NB4 (cell line): ENCODE measurements around the gene SCML1.

Experiments
- DNase-seq: peaks from one replicate; pipeline ENCODE4 v3.0.0; 2010; ENCODE audit warnings: low read depth
- H3K4me3 ChIP-seq: one replicate; pipeline ENCODE4 v1.5.1; 2011; ENCODE audit warnings: mild to moderate bottlenecking, low read depth, low read length, moderate library complexity
- MYC ChIP-seq: IDR thresholded peaks from 2 replicates; pipeline ENCODE4 v1.6.1; 2011; ENCODE audit warnings: low read depth, low read length
- POLR2A ChIP-seq: IDR thresholded peaks from 2 replicates; pipeline ENCODE4 v1.6.1; 2011; ENCODE audit warnings: mild to moderate bottlenecking; ENCODE audit not compliant: insufficient read length; ENCODE audit errors: extremely low read depth
- TF ChIP-seq, protein P1 (sequence below): IDR thresholded peaks from one replicate; pipeline ENCODE4 v1.5.1; 2012; ENCODE audit warnings: low read depth, low read length
- TF ChIP-seq, protein P2 (sequence below): IDR thresholded peaks from 2 replicates; pipeline ENCODE4 v1.6.1; 2011; ENCODE audit warnings: low read depth, low read length

The SCML1 gene

DNA sequence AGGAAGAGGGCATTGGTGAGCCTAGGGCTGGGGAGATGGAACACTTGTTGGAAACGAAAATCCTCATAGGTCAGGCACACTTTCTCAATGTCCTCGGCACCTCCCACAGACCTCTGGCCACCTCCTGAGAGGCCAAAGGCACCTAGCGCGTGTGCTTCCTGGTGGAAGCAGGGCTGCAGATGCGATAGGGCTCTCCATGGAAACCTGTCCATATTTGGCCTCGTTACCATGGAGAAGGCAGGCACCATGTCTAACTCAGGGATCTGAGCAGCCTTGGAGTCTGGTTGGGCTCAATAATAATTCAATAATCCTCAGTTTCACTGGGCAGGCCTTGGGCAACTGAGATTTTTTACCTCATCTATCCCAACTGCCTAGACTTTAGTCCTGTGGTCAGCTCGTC lies 65.5 kb downstream of the SCML1 start:
- TF ChIP-seq, protein P1, sequence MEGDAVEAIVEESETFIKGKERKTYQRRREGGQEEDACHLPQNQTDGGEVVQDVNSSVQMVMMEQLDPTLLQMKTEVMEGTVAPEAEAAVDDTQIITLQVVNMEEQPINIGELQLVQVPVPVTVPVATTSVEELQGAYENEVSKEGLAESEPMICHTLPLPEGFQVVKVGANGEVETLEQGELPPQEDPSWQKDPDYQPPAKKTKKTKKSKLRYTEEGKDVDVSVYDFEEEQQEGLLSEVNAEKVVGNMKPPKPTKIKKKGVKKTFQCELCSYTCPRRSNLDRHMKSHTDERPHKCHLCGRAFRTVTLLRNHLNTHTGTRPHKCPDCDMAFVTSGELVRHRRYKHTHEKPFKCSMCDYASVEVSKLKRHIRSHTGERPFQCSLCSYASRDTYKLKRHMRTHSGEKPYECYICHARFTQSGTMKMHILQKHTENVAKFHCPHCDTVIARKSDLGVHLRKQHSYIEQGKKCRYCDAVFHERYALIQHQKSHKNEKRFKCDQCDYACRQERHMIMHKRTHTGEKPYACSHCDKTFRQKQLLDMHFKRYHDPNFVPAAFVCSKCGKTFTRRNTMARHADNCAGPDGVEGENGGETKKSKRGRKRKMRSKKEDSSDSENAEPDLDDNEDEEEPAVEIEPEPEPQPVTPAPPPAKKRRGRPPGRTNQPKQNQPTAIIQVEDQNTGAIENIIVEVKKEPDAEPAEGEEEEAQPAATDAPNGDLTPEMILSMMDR: no peak
- no peak for TF ChIP-seq POLR2A
- TF ChIP-seq, protein P2, sequence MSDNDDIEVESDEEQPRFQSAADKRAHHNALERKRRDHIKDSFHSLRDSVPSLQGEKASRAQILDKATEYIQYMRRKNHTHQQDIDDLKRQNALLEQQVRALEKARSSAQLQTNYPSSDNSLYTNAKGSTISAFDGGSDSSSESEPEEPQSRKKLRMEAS: no peak
- TF ChIP-seq MYC: no peak
- DNase-seq: no peak
- H3K4me3 ChIP-seq: no peak overlapping the region

DNA sequence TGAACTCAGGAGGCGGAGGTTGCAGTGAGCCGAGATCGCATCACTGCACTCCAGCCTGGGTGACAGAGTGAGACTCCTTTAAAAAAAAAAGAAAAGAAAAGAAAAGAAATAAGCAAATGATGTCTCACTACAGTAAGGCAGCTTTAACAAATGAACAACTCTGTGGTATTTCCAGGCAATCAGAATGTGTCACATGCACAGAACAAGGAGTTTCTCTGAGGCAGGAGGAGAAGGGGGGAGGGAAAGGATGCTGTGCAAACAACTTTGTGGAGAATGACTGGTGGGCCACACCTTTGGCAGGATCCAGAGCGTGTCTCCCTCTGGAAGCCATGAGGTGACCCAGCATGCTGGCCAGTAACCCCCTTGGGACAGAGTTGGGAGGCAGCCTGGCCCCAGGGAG lies 66.2 kb downstream of the SCML1 start:
- DNase-seq: no peak
- TF ChIP-seq, protein P2: no peak
- TF ChIP-seq, protein P1: no peak
- TF ChIP-seq POLR2A: no peak
- TF ChIP-seq MYC: no peak
- H3K4me3 ChIP-seq: no peak overlapping the region
